SK-MEL-5 (cell line): ENCODE results near the gene TRMU. TPM values are rescaled to one million over a fixed set of nuclear protein-coding genes. Genes with fewer than 3 reads are reported as not detected.

ENCODE experiments used
- DNase-seq: peaks from one replicate; pipeline ENCODE4 v3.0.0-alpha.2; 2016; ENCODE audit warnings: low read depth, low spot score
- in situ Hi-C: cut with HindIII; loops from 2 replicates; pipeline ENCODE4 v1.10.0; 2016; ENCODE audit warnings: low sequenced_read_pairs, high pct_unique_total_duplicates, low pct_unique_long_range_greater_than_20kb
- total RNA-seq: library from RNA; depleted of rRNA; stranded (reverse); fragments of >200 nt; shearing (Covaris generic); gene quantifications from 2 replicates; pipeline ENCODE4 v1.2.3, GENCODE V29; 2014

TRMU gene
- total RNA-seq, 1 experiment from 2014 or later, result 61.3 TPM

GRCh38 chr22:46323162-46323561 is 12.4 kb upstream of the TRMU start:
- in situ Hi-C loops, result loop anchor here (25.0 kb wide), 1 partner anchor 311 kb away; no protein-coding TSS in a partner anchor
- no peak for DNase-seq

GRCh38 chr22:46326066-46326680 is 9.3 kb upstream of the TRMU start:
- in situ Hi-C loops, result no loop called here
- no peak for DNase-seq

GRCh38 chr22:46327691-46328465 is 7.6 kb upstream of the TRMU start:
- DNase-seq, result no peak
- in situ Hi-C loops, result no loop called here

- in situ Hi-C loops, result no loop called here
- no peak for DNase-seq
Observed at GRCh38 chr22:46328797-46329196, 6.7 kb upstream of the TRMU start.

- in situ Hi-C loops, result loop anchor here (10.0 kb wide), 1 partner anchor 185 kb away; no protein-coding TSS in a partner anchor
- DNase-seq, result no peak
Observed at GRCh38 chr22:46329616-46330015, 5.9 kb upstream of the TRMU start.

- in situ Hi-C loops, result loop anchor here (10.0 kb wide), 1 partner anchor 186 kb away; no protein-coding TSS in a partner anchor
- no peak for DNase-seq
Observed at GRCh38 chr22:46330426-46330825, 5.1 kb upstream of the TRMU start.

- in situ Hi-C loops, result loop anchor here (10.0 kb wide), 1 partner anchor 187 kb away; no protein-coding TSS in a partner anchor
- DNase-seq, result no peak
Observed at GRCh38 chr22:46331496-46331895, 4.0 kb upstream of the TRMU start.

- in situ Hi-C loops, result loop anchor here (10.0 kb wide), 1 partner anchor 192 kb away; no protein-coding TSS in a partner anchor
- no peak for DNase-seq
Observed at GRCh38 chr22:46336119-46337078, 885 bp downstream of the TRMU start.

GRCh38 chr22:46337870-46338269 is 2.4 kb downstream of the TRMU start:
- DNase-seq, result no peak
- in situ Hi-C loops, result loop anchor here (10.0 kb wide), 1 partner anchor 193 kb away; no protein-coding TSS in a partner anchor

- in situ Hi-C loops, result loop anchor here (10.0 kb wide), 1 partner anchor 194 kb away; no protein-coding TSS in a partner anchor
- no peak for DNase-seq
Observed at GRCh38 chr22:46338636-46339035, 3.1 kb downstream of the TRMU start.

GRCh38 chr22:46339956-46340355 is 4.4 kb downstream of the TRMU start:
- no peak for DNase-seq
- in situ Hi-C loops, result loop anchor here (10.0 kb wide), 1 partner anchor 195 kb away; no protein-coding TSS in a partner anchor

- in situ Hi-C loops, result no loop called here
- DNase-seq, result no peak
Observed at GRCh38 chr22:46340676-46341075, 5.2 kb downstream of the TRMU start.

GRCh38 chr22:46346680-46347405 is 11.3 kb downstream of the TRMU start:
- in situ Hi-C loops, result no loop called here
- DNase-seq, result no peak

GRCh38 chr22:46347646-46348045 is 12.1 kb downstream of the TRMU start:
- no peak for DNase-seq
- in situ Hi-C loops, result no loop called here

GRCh38 chr22:46348099-46348695 is 12.7 kb downstream of the TRMU start:
- in situ Hi-C loops, result no loop called here
- no peak for DNase-seq

GRCh38 chr22:46349238-46349637 is 13.7 kb downstream of the TRMU start:
- DNase-seq, result no peak
- in situ Hi-C loops, result no loop called here

- in situ Hi-C loops, result no loop called here
- no peak for DNase-seq
Observed at GRCh38 chr22:46349681-46350080, 14.2 kb downstream of the TRMU start.
